ENCODE data around the gene NATD1. TPM values are rescaled to one million over a fixed set of nuclear protein-coding genes. Genes with fewer than 3 reads are reported as not detected.

NATD1 gene
- polyA plus RNA-seq, 1 donor from 2014 or later, result 0.45 TPM

GRCh38 chr17:21249920-21250703 is 3.1 kb downstream of the NATD1 start:
- H3K9me3 Mint-ChIP-seq, result no peaks in the 10 kb centered on the region
- H3K27me3 Mint-ChIP-seq, result peaks cover 3% of the 10 kb centered on the region
- H3K27ac Mint-ChIP-seq, result peak overlapping the region in 1 of 3 donors; percentile 57
- H3K4me1 Mint-ChIP-seq, result peaks cover 4 to 18% (median 6%) of the 10 kb centered on the region in 3 donors
- H3K4me3 Mint-ChIP-seq, result peak overlapping the region in 1 of 4 donors; percentile 83
- no peaks in the 10 kb centered on the region for H3K36me3 Mint-ChIP-seq

DNA sequence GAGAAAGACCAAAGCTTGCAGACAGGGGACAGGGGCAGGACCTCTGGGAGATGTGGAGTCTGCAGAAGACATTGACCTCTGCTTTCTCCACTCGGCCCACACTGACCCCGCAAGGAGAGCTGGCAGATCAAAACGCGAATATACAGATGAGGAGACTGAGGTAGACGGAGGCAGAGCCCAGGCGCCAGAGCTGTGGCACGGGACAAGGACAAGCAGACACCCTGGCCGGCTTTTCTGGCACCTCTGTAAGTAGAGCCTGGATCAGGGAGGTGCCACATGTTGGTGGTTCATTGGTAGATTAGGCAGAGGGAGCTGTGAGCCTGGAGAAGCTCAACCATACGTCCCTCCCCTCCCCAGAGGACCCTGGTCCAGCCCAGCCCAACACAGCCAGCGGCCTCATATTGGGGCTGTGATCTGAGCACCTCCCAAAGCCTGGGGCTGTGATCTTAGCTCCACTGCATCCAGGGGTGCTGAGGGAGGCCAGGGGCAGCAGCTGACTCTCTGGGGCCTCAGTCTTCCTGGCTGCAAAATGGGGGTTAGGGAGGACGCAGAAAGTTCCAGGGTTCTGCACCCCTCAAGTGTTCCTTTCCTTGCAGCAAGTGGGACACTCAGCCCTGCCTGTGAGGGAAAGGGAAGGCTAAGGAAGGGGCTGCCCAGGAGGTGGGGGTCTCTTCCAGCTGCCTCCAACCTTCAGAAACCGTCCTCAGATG is 4.0 kb downstream of the NATD1 start:
- H3K9me3 Mint-ChIP-seq, result no peaks in the 10 kb centered on the region
- H3K4me1 Mint-ChIP-seq, result peaks cover 4 to 18% (median 6%) of the 10 kb centered on the region in 3 donors
- H3K27ac Mint-ChIP-seq, result peak overlapping the region in 1 of 3 donors; percentile 67
- H3K36me3 Mint-ChIP-seq, result no peaks in the 10 kb centered on the region
- H3K4me3 Mint-ChIP-seq, result no peak overlapping the region
- H3K27me3 Mint-ChIP-seq, result peaks cover 3% of the 10 kb centered on the region

DNA sequence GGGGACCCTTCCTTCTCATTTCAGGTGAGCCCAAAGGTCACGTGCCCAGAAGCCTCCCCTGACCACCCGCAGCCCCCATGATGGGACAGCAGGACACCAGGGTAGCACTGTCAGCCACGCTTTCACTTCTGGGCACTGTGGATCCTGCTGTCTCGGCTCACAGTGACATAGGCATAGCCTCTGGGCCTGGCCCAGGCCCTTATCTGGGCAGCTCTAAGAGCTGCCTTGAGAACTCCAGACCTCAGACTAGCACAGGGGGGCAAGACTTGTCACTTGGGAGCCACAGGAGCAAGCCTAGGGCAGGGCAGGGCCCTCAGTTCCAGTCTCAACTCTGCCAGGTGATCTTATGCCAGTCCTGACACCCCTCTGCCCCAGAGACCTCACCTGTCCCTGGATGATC is 4.7 kb downstream of the NATD1 start:
- H3K36me3 Mint-ChIP-seq, result no peaks in the 10 kb centered on the region
- no peaks in the 10 kb centered on the region for H3K9me3 Mint-ChIP-seq
- peaks cover 3 to 17% (median 5%) of the 10 kb centered on the region in 3 donors for H3K4me1 Mint-ChIP-seq
- peak overlapping the region in 1 of 3 donors; percentile 67 for H3K27ac Mint-ChIP-seq
- peaks cover 3% of the 10 kb centered on the region for H3K27me3 Mint-ChIP-seq
- H3K4me3 Mint-ChIP-seq, result no peak overlapping the region

DNA sequence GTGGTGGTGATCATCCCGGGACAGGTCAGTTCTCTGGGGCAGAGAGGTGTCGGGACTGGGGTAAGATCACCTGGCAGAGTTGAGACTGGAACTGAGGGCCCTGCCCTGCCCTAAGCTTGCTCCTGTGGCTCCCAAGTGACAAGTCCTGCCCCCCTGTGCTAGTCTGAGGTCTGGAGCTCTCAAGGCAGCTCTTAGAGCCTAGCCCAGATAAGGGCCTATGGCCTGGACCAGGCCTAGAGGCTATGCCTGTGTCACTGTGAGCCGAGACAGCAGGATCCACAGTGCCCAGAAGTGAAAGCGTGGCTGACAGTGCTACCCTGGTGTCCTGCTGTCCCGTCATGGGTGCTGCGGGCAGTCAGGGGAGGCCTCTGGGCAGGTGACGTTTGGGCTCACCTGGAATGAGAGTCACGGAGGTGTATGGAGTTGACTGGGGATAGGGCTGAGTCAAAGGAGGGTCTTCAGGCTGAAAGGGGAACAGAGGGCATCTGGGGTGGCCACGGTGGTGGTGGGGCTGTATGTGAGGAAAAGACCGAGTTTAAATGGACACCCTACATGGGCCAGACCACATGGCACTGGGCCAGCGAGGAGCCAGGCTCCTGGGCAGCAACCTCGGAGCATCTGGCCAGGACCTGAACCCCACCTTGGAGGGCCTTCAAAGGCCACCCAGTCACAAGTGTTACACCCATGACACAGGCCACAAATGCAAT is 5.5 kb downstream of the NATD1 start:
- Mint-ChIP-seq H3K9me3 (no peaks in the 10 kb centered on the region), H3K4me3 (no peak overlapping the region), H3K36me3 (no peaks in the 10 kb centered on the region), H3K27ac (peak overlapping the region in 1 of 3 donors; percentile 58), H3K27me3 (peaks cover 3% of the 10 kb centered on the region), H3K4me1 (peaks cover 0 to 13% (median 3%) of the 10 kb centered on the region in 3 donors)

- H3K27me3 Mint-ChIP-seq, result peaks cover 3% of the 10 kb centered on the region
- H3K36me3 Mint-ChIP-seq, result no peaks in the 10 kb centered on the region
- peaks cover 0 to 7% (median 3%) of the 10 kb centered on the region in 3 donors for H3K4me1 Mint-ChIP-seq
- no peaks in the 10 kb centered on the region for H3K9me3 Mint-ChIP-seq
- H3K4me3 Mint-ChIP-seq, result no peak overlapping the region
- peak overlapping the region in 1 of 3 donors; percentile 57 for H3K27ac Mint-ChIP-seq
Observed at GRCh38 chr17:21246698-21247097, 6.5 kb downstream of the NATD1 start.

DNA sequence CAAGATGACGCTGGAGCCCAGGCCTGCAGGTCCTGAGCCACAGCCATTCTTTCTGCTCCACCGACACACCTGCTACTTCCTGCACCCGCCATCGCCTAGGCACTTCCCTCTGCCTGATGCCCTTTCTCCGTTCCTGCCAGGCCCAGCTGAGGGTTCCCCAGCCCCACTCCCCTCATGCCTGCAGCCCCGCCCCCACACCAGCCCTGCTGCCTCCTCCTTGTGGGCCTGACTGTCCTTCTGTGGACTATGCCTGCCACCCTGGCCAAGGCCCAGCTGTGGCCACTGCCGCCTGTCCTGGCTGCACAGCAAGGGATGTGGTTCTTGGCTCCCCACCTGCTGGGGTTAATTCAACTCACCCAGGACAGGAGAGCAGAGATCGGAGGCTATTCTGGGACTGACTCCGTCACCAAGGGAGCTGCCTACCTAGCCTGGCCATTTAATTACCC is 7.5 kb downstream of the NATD1 start:
- no peaks in the 10 kb centered on the region for H3K9me3 Mint-ChIP-seq
- peaks cover 3% of the 10 kb centered on the region for H3K27me3 Mint-ChIP-seq
- no peaks in the 10 kb centered on the region for H3K36me3 Mint-ChIP-seq
- no peak overlapping the region for H3K27ac Mint-ChIP-seq
- no peak overlapping the region for H3K4me3 Mint-ChIP-seq
- peaks cover 0 to 6% (median 0%) of the 10 kb centered on the region in 3 donors for H3K4me1 Mint-ChIP-seq

DNA sequence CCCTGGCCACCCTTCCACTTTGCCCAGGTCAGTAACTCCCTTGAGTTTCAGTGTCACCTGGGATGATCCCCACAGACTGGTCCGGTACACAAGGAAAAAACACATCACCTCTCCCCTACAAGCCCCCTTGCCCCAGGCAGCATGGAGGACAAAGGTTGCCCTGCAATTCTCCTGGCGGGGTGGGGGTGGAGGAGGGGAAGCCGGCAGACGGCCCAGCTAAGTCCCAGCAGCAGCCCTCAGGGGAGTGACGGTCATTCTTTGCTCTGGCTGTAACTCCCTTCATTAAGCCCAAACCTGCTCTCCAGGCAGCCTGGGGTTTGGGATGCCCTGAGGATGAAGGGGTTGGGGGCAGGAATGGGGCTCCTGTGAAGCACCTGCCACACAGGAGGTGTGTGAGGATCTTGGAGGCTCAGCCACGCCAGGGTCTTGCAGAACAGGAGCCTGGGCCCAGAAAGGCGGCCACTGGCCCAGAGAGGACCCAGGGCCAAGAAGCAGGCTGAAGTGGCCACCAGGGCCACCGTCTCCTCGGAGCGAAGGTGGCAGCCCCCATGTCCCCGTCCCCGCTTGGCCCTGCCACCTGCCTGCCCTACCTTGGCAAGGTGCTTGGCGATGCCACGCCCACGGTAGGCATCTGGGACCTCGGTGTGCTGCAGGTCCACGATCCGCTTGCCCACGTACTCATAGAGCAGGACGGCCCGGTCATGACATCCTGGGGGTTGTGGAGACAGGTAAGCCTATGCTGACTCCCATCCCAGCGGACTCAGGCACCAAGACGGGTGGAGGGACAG is 9.5 kb downstream of the NATD1 start:
- Mint-ChIP-seq H3K36me3 (no peaks in the 10 kb centered on the region), H3K4me1 (no peaks in the 10 kb centered on the region), H3K27me3 (peaks cover 3% of the 10 kb centered on the region), H3K9me3 (no peaks in the 10 kb centered on the region), H3K27ac (no peak overlapping the region), H3K4me3 (no peak overlapping the region)

GRCh38 chr17:21242780-21243515 is 10.3 kb downstream of the NATD1 start:
- no peak overlapping the region for H3K4me3 Mint-ChIP-seq
- H3K27me3 Mint-ChIP-seq, result peaks cover 3% of the 10 kb centered on the region
- no peaks in the 10 kb centered on the region for H3K9me3 Mint-ChIP-seq
- no peak overlapping the region for H3K27ac Mint-ChIP-seq
- H3K36me3 Mint-ChIP-seq, result no peaks in the 10 kb centered on the region
- H3K4me1 Mint-ChIP-seq, result no peaks in the 10 kb centered on the region

DNA sequence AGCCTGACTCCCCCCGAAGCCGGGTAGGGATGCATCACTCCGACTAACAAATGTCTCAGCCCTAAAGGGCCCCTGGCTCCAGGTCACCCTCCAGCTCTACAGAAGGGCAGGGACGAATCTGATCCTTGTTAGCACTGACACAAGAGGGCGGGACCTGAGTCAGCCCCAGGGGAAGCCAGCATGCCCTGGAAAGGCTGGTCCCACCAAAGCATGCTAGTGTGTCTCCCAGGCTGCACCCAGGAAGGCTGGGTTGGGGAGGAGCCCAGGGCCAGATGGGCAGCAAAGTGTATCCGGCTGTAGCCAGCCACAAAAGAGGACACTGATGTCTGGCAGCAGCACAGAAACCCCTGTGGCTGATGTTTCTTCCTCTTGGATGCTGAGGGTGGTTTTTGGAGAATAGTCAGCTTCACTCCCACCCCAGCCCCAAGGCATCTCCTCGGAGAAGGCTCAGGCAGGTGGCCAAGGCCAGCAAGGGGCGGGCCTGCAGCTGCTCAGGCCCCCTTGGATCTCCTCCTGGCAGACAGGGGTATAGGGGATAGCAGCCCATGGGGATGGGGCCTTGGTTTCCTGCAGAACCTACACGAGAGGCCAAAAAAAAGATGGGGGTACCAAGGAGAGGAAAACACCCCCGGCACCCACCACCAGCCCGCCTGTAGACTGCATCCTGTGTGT is 11.0 kb downstream of the NATD1 start:
- no peaks in the 10 kb centered on the region for H3K36me3 Mint-ChIP-seq
- no peaks in the 10 kb centered on the region for H3K9me3 Mint-ChIP-seq
- H3K4me3 Mint-ChIP-seq, result no peak overlapping the region
- no peaks in the 10 kb centered on the region for H3K4me1 Mint-ChIP-seq
- H3K27me3 Mint-ChIP-seq, result peaks cover under 1% of the 10 kb centered on the region
- H3K27ac Mint-ChIP-seq, result no peak overlapping the region

DNA sequence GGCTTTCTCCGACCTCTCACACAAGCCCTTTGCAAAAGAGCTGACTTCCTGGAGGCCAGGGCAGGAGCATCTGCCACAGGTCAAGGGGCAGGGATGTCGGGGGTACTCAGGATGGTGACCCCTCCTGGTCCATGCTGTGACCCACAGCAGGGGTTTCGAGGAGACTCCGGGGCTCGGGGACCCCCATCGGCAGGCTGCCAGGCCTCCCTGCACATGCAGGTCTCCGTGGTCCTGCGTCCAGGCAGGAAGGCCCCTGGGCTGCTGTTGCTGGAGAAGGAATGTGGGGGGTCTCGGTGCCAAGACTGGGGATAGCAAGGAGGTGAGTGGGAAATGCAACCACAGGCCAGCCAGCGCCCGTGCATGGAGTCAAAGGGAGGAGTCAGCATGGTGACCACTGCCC is 11.6 kb downstream of the NATD1 start:
- H3K27me3 Mint-ChIP-seq, result no peaks in the 10 kb centered on the region
- H3K4me1 Mint-ChIP-seq, result no peaks in the 10 kb centered on the region
- no peaks in the 10 kb centered on the region for H3K9me3 Mint-ChIP-seq
- H3K4me3 Mint-ChIP-seq, result no peak overlapping the region
- H3K36me3 Mint-ChIP-seq, result no peaks in the 10 kb centered on the region
- peak overlapping the region in 1 of 3 donors; percentile 16 for H3K27ac Mint-ChIP-seq

DNA sequence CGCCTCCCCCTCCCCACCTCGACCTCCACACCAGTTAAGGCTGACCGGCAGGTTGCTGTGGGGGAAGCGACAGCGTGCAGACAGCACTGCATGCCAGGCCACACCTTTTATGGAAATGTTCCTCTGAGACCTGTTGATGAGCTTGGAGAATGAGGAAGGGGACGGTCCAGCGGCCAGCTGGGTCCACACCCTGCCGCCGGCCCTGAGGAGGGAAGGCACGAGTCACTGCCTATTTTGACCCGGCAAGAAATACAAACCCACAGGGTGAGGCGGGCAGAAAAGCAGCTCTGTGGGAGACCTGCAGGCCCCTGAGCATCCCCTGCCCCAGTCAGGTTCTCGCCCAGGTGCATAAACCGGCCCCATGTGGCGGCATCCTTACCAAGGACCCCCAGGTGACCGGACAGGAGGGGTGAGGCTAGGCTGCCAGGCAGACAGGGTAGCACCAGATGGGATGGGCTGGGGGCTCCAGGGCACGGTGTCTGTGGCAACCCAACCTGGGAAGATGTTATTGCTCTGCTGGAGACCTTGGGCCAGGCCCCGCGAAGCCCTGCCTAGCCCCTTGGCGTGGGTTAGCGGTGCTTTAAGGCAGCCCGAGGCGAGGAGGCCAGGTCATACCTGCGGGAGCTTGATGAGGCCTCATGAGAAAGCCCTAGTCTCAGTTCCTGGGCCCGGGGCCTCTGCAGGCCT is 12.7 kb downstream of the NATD1 start:
- H3K36me3 Mint-ChIP-seq, result no peaks in the 10 kb centered on the region
- H3K9me3 Mint-ChIP-seq, result no peaks in the 10 kb centered on the region
- no peaks in the 10 kb centered on the region for H3K27me3 Mint-ChIP-seq
- H3K27ac Mint-ChIP-seq, result no peak overlapping the region
- H3K4me3 Mint-ChIP-seq, result no peak overlapping the region
- H3K4me1 Mint-ChIP-seq, result no peaks in the 10 kb centered on the region

- Mint-ChIP-seq H3K36me3 (no peaks in the 10 kb centered on the region), H3K27ac (peak overlapping the region in 1 of 3 donors; percentile 24), H3K9me3 (no peaks in the 10 kb centered on the region), H3K4me3 (no peak overlapping the region), H3K27me3 (no peaks in the 10 kb centered on the region), H3K4me1 (no peaks in the 10 kb centered on the region)
Observed at GRCh38 chr17:21239680-21240368, 13.4 kb downstream of the NATD1 start.

GRCh38 chr17:21235921-21236320 is 17.3 kb downstream of the NATD1 start:
- H3K9me3 Mint-ChIP-seq, result peaks cover 0 to 12% (median 3%) of the 10 kb centered on the region in 3 donors
- no peak overlapping the region for H3K4me3 Mint-ChIP-seq
- peaks cover 4% of the 10 kb centered on the region for H3K36me3 Mint-ChIP-seq
- no peaks in the 10 kb centered on the region for H3K27me3 Mint-ChIP-seq
- H3K4me1 Mint-ChIP-seq, result no peaks in the 10 kb centered on the region
- no peak overlapping the region for H3K27ac Mint-ChIP-seq

All from IgD-negative memory B cell (primary cell).